HG02623 (cell line): ENCODE results near the gene STK32C.
"Not testable (repeated sequence)": the region's sequence is repeated elsewhere in the genome, so short reads cannot be mapped to it uniquely, and the experiment has no call there.

Experiments
- ATAC-seq: cut with Tn5 transposase; IDR thresholded peaks from one replicate; pipeline ENCODE4 v1.9.1; 2021; ENCODE audit warnings: moderate library complexity; ENCODE audit not compliant: unreplicated experiment

STK32C gene

GRCh38 chr10:132320654-132321469, 13.1 kb upstream of the STK32C start:
- no peak for ATAC-seq

- peak; percentile 96 for ATAC-seq
Observed at GRCh38 chr10:132319853-132320653, 12.3 kb upstream of the STK32C start.

DNA sequence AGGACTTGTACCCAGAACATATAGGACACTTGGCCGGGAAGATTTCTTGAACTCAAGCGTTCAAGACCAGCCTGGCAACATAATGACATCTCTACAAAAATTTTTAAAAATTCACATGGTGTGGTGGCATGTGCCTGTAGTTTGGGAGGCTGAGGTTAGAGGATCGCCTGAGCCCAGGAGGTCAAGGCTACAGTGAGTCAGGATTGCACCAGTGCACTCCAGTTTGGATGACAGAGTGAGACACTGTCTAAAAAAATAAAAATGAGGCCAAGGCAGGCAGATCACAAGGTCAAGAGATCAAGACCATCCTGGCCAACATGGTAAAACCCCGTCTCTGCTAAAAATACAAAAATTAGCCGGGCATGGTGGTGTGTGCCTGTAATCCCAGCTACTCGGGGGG, 9.7 kb upstream of the STK32C start:
- not testable (repeated sequence) for ATAC-seq

- ATAC-seq: no peak
Observed at GRCh38 chr10:132316133-132316532, 8.4 kb upstream of the STK32C start.

- not testable (repeated sequence) for ATAC-seq
Observed at GRCh38 chr10:132314881-132315280, 7.1 kb upstream of the STK32C start.

DNA sequence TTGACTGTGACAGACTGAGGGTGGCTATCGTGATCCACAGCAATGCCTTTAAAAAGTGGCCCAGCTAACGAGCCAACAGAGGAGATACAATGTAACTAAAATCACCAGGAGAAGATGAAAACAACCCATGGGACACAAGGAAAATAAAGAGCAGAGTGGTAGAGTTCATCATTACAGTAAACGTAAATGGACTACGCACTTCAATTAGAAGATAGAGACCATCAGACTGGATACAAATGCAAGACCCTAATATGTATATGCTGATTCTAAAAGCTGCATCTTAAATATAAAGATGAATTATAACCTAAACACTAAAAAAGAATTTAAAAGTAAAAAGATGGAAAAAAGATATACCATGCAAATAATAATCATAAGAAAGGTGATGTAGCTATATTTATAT, 6.6 kb upstream of the STK32C start:
- ATAC-seq: no peak

- ATAC-seq: no peak
Observed at GRCh38 chr10:132313865-132314264, 6.1 kb upstream of the STK32C start.

DNA sequence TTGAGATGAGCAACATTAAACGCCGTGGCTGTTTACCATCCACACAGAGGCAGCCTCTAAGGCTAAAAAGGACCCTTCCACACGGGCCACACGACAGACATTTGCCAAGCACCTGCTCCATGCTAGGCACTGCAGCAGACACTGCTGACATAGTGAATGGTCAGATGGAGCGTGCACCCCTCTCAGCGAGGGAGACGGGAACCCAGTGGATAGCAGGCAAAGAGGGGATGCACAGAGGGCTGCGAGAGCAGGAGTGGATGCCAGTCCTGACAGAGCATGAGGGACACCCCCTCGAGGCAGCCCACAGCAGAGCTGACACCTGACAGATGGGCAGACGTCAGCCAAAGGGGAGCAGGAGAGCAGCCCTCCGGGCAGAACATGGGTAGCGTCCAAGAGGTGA, 5.6 kb upstream of the STK32C start:
- no peak for ATAC-seq

DNA sequence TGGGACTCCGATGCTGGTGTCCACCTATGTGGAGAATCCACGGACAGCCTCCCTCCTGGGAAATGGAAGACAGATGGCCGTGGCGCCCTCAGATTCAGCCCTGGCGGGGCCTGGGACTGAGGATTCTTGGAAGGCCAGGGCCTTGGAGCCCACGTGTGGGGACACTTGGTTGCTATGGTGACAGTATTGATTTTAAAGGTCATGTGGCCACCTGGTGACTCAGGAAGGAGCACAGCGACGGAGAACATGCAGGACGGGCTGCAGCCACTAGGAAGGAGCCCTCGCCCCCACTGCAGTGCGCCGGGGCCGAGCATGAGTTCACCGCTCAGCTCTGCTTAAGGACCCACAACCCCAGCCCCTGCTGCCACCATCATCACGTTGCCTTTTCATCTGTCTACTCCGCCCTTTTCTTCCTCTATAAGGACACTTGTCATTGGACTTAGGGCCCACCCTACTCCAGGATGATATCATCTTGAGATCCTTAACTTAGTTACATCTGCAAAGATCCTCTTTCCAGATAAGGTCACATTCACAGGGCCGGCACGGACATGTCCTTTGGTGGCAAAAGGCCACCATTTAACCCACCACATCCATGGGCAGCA, 3.7 kb upstream of the STK32C start:
- no peak for ATAC-seq

DNA sequence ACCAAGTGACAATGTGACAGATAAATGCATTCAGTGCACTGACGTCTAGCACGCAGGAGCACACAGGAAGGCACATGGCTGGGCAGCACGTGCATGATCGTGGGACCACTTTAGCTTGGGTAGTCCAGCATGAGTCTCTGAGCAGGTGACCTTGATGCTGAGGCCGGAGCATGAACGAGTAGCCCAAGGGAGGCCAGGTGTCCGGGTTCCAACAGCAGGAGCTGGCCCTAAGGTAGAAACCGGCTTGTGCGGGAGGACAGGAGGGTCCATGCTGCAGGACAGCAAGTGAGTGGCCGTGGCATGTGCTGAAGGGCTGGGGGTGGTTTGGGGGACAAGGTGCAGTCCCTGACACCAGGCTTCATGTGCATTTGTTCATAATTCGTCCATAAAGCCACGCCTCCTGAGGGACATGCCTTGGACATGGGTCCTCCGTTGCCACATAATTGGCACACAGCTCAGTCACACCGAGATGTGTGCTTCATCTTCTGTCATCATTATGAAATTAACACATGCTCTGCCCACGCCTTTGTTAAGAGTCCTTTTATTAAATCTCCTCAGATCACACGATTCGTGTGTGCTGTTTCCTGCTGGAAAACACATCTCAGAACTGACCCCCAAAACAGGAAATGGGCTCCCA, 3.1 kb upstream of the STK32C start:
- no peak for ATAC-seq

- no peak for ATAC-seq
Observed at GRCh38 chr10:132309879-132310591, 2.3 kb upstream of the STK32C start.

DNA sequence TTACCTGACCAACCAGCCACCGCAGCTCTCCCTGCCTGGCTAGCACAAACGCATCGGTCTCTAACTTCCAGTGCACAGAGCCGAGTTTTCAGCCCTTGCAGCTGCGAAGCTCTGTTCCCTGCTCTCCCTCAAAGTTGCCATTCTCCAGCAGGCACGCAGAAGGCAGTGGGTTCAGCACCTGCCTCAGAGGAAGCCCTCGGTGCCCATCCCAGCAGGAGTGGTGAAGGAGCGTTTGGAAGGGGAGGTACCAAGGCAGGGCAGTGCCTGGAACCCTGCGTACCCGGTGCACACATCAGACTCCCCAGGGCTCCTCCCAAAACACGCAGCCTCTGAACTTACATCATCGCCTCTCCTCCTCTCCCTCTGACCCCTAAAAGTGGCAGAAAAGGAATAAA, 1.7 kb upstream of the STK32C start:
- ATAC-seq: no peak

GRCh38 chr10:132308587-132309470, 1.1 kb upstream of the STK32C start:
- ATAC-seq: no peak

DNA sequence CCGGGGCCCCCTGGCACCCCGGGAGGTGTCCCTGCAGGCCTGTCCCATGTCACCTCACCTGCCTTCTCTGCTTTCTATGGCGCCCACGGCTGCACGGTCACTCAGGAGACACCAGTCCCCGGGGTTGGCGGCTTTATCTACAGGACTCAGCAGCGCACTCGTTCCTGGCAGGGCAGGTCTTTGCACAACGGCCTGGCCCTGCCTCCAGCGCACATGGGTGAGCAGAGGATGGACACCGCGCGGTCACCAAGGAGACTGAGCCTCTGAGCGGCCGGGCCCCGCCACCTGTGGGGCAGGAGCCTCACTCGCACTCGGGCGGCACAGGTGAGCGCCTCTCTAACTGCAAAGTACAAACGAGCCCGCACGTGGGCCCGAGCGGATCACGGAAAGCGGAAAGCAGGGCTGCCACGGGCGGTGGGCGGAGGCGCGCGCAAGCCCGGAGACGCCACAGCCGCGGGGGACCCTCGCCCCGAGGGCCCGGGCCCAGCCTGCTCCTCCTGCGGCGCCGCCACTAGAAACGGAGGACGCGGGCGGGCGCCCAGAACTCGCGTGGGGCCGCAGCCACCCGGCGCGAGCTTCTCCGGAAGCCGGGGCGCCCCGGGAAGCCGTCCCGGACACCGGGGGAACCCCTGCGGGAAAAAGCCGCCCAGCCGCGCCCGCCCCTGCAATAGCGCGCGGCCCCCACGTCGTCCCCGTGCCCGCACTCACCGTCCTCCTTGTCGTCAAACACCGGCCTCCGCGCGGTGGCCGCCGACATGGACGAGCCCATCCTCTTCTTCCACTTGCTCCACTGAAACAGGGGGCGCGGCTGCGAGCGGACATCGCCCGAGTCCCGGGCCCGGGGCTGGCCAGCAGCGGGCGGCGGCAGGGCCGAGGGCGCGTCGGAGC, 642 bp downstream of the STK32C start:
- peak; percentile 2 for ATAC-seq

DNA sequence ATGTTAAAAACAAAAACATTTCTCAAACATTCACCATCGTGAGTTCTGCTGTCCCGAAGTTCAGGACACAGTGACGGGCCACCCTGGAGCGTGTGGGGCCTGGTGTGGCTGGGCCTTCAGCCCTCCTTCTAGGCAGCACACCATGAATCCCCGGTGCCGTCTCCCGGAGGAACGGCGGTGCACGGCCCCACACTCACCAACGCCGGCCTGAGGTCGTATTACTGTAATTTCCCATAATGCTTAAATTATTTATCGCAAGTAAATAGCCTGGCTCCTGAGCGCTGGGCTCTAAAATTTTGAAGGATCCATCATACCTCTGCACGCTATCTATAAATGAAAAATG, 1.4 kb downstream of the STK32C start:
- no peak for ATAC-seq

DNA sequence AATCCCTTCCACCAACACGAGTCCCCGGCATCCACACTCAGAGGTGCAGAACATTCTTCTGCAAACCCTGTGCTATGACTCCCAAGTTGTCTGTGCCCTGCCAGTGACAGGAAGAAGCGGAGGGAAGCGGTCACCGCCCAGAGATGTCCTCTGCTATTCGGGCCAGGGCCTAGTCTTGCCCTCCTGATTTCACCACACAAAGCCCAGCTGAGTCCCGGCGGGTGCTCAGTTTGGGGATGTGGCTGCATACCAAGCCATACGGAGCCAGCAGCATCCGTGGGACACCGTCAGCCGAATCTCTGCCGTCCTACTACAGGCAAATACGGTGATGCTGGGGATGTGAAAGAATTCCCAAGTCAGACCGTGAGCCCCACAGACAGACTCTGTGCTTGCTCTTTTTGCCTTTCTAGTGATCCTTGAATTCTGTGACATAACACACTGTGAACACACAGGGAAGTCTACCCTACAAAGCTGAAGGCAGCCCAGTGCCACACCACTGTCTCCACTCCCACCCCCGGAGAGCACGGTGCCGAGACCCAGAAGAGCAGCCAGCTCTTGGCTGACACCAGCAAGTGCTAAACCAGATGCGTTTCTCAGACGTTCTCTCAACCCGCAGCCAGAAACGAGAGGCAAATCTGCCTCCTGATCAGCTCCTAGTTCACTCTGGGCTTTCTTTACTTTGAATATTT, 2.0 kb downstream of the STK32C start:
- ATAC-seq: no peak

GRCh38 chr10:132304756-132305509, 2.8 kb downstream of the STK32C start:
- ATAC-seq: no peak
